ENCODE results near the gene HAGH. TPM values are rescaled to one million over a fixed set of nuclear protein-coding genes. Genes with fewer than 3 reads are reported as not detected.
A peak's percentile ranks its signal among the peaks of the same experiment; 100 is the strongest.

The HAGH gene
- total and polyA plus RNA-seq, 9 of the 15 experiments (the other 6 are each of a cell fraction or from before 2014, with no cell fraction given), result 0.46 to 35.1 (median 16.8) TPM

DNA sequence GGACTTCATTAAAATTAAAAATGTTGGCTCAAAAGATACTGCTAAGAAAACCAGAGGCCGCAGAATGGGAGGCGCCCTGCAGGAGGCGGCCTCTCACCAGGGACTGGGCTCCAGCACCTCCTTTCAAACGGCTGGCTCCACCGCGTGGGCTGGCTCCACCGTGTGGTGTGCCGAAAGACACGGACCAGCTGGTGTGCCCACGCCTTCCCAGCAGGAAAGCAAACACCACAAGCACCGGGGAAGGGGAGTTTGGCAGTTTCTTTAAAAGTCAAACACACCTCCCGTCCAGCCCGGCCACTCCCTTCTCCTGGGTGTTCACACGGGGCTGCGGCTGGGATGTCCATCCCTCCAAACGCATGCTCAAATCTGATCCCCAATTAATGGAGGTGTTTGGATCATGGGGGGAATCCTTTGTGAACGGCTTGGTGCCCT, 13.9 kb downstream of the HAGH start (continued):
- TF ChIP-seq POLR3A (IDR thresholded peaks at IDR 0.05; ENCODE audit: borderline replicate concordance, extremely low read depth, insufficient read depth, insufficient read length), result no peak
- TF ChIP-seq CHD2 (IDR thresholded peaks at IDR 0.05; ENCODE audit: low read depth, low read length), result no peak
- TF ChIP-seq MXI1 (IDR thresholded peaks at IDR 0.05; ENCODE audit: low read depth, low read length), result peak; percentile 42; the same call in 1 of the 2 replicates
- TF ChIP-seq SAFB2 (IDR thresholded peaks at IDR 0.05; ENCODE audit: borderline replicate concordance, low read depth, low read length, severe bottlenecking), result no peak
- TF ChIP-seq ZBTB2 (IDR thresholded peaks at IDR 0.05), result peak; percentile 60; the same call in 1 of the 2 replicates
- TF ChIP-seq GABPB2 (CRISPR knock-in tag; conservative IDR thresholded peaks at IDR 0.05), result no peak
- no peak for TF ChIP-seq TRIM24 (IDR thresholded peaks at IDR 0.05)
- TF ChIP-seq, protein P1, sequence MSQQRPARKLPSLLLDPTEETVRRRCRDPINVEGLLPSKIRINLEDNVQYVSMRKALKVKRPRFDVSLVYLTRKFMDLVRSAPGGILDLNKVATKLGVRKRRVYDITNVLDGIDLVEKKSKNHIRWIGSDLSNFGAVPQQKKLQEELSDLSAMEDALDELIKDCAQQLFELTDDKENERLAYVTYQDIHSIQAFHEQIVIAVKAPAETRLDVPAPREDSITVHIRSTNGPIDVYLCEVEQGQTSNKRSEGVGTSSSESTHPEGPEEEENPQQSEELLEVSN (IDR thresholded peaks at IDR 0.05; ENCODE audit: borderline replicate concordance in 1 of 2, extremely low read depth in 1 of 2, insufficient read depth in 1 of 2, insufficient read length in 1 of 2, low read depth in 1 of 2, low read length in 1 of 2, poor library complexity in 1 of 2, severe bottlenecking in 1 of 2), result peak; percentile 44 to 68
- no peak for TF ChIP-seq GABPA (tag; conservative IDR thresholded peaks at IDR 0.05; ENCODE audit: low read depth)
- TF ChIP-seq ZFP1 (CRISPR knock-in tag; IDR thresholded peaks at IDR 0.05), result no peak
- TF ChIP-seq ZNF165 (CRISPR knock-in tag; IDR thresholded peaks at IDR 0.05; ENCODE audit: borderline replicate concordance), result no peak
- peak; percentile 64; the same call in 1 of the 2 replicates for TF ChIP-seq EP400 (IDR thresholded peaks at IDR 0.05)
- TF ChIP-seq, protein P2, sequence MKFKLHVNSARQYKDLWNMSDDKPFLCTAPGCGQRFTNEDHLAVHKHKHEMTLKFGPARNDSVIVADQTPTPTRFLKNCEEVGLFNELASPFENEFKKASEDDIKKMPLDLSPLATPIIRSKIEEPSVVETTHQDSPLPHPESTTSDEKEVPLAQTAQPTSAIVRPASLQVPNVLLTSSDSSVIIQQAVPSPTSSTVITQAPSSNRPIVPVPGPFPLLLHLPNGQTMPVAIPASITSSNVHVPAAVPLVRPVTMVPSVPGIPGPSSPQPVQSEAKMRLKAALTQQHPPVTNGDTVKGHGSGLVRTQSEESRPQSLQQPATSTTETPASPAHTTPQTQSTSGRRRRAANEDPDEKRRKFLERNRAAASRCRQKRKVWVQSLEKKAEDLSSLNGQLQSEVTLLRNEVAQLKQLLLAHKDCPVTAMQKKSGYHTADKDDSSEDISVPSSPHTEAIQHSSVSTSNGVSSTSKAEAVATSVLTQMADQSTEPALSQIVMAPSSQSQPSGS (CRISPR knock-in tag; IDR thresholded peaks at IDR 0.05), result no peak
- TF ChIP-seq, protein P3, sequence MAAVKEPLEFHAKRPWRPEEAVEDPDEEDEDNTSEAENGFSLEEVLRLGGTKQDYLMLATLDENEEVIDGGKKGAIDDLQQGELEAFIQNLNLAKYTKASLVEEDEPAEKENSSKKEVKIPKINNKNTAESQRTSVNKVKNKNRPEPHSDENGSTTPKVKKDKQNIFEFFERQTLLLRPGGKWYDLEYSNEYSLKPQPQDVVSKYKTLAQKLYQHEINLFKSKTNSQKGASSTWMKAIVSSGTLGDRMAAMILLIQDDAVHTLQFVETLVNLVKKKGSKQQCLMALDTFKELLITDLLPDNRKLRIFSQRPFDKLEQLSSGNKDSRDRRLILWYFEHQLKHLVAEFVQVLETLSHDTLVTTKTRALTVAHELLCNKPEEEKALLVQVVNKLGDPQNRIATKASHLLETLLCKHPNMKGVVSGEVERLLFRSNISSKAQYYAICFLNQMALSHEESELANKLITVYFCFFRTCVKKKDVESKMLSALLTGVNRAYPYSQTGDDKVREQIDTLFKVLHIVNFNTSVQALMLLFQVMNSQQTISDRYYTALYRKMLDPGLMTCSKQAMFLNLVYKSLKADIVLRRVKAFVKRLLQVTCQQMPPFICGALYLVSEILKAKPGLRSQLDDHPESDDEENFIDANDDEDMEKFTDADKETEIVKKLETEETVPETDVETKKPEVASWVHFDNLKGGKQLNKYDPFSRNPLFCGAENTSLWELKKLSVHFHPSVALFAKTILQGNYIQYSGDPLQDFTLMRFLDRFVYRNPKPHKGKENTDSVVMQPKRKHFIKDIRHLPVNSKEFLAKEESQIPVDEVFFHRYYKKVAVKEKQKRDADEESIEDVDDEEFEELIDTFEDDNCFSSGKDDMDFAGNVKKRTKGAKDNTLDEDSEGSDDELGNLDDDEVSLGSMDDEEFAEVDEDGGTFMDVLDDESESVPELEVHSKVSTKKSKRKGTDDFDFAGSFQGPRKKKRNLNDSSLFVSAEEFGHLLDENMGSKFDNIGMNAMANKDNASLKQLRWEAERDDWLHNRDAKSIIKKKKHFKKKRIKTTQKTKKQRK (IDR thresholded peaks at IDR 0.05; ENCODE audit: borderline replicate concordance, low read depth, low read length), result no peak
- TF ChIP-seq, protein P4, sequence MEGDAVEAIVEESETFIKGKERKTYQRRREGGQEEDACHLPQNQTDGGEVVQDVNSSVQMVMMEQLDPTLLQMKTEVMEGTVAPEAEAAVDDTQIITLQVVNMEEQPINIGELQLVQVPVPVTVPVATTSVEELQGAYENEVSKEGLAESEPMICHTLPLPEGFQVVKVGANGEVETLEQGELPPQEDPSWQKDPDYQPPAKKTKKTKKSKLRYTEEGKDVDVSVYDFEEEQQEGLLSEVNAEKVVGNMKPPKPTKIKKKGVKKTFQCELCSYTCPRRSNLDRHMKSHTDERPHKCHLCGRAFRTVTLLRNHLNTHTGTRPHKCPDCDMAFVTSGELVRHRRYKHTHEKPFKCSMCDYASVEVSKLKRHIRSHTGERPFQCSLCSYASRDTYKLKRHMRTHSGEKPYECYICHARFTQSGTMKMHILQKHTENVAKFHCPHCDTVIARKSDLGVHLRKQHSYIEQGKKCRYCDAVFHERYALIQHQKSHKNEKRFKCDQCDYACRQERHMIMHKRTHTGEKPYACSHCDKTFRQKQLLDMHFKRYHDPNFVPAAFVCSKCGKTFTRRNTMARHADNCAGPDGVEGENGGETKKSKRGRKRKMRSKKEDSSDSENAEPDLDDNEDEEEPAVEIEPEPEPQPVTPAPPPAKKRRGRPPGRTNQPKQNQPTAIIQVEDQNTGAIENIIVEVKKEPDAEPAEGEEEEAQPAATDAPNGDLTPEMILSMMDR (IDR thresholded peaks at IDR 0.05 in 2 of 3, conservative IDR thresholded peaks at IDR 0.05 in 1 of 3; ENCODE audit: insufficient read depth in 2 of 3, low read depth in 1 of 3, low read length in 3 of 3), result peak; percentile 91 to 98 (median 97)
- TF ChIP-seq U2AF1 (optimal IDR thresholded peaks at IDR 0.05; ENCODE audit: low read depth, low read length), result no peak
- TF ChIP-seq, protein P5, sequence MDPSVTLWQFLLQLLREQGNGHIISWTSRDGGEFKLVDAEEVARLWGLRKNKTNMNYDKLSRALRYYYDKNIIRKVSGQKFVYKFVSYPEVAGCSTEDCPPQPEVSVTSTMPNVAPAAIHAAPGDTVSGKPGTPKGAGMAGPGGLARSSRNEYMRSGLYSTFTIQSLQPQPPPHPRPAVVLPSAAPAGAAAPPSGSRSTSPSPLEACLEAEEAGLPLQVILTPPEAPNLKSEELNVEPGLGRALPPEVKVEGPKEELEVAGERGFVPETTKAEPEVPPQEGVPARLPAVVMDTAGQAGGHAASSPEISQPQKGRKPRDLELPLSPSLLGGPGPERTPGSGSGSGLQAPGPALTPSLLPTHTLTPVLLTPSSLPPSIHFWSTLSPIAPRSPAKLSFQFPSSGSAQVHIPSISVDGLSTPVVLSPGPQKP (CRISPR knock-in tag; IDR thresholded peaks at IDR 0.05), result no peak

Measured in K562 (cell line).